GM21367 (cell line): ENCODE data around the gene TTC7B.

ENCODE experiments used
- ATAC-seq: cut with Tn5 transposase; IDR thresholded peaks from one replicate; pipeline ENCODE4 v1.9.1; 2021; ENCODE audit not compliant: unreplicated experiment

The TTC7B gene

GRCh38 chr14:90499908-90500664 lies 316.1 kb downstream of the TTC7B start:
- ATAC-seq: no peak

GRCh38 chr14:90499121-90499520 lies 317.1 kb downstream of the TTC7B start:
- ATAC-seq: no peak

GRCh38 chr14:90498198-90498597 lies 318.0 kb downstream of the TTC7B start:
- ATAC-seq: no peak

GRCh38 chr14:90496379-90496778 lies 319.9 kb downstream of the TTC7B start:
- no peak for ATAC-seq

GRCh38 chr14:90495357-90496276 lies 320.6 kb downstream of the TTC7B start:
- ATAC-seq: no peak

- no peak for ATAC-seq
Measured at GRCh38 chr14:90491911-90492531, 324.2 kb downstream of the TTC7B start.

GRCh38 chr14:90491221-90491885 lies 324.9 kb downstream of the TTC7B start:
- ATAC-seq: no peak

- ATAC-seq: no peak
Measured at GRCh38 chr14:90490720-90491050, 325.5 kb downstream of the TTC7B start.

GRCh38 chr14:90489916-90490719 lies 326.1 kb downstream of the TTC7B start:
- no peak for ATAC-seq

- no peak for ATAC-seq
Measured at GRCh38 chr14:90489306-90489705, 326.9 kb downstream of the TTC7B start.

- no peak for ATAC-seq
Measured at GRCh38 chr14:90488256-90488655, 328.0 kb downstream of the TTC7B start.

- no peak for ATAC-seq
Measured at GRCh38 chr14:90487462-90487861, 328.8 kb downstream of the TTC7B start.

- no peak for ATAC-seq
Measured at GRCh38 chr14:90487031-90487430, 329.2 kb downstream of the TTC7B start.

- no peak for ATAC-seq
Measured at GRCh38 chr14:90484291-90484690, 331.9 kb downstream of the TTC7B start.

- ATAC-seq: no peak
Measured at GRCh38 chr14:90483571-90483974, 332.7 kb downstream of the TTC7B start.

GRCh38 chr14:90483117-90483516 lies 333.1 kb downstream of the TTC7B start:
- ATAC-seq: no peak

GRCh38 chr14:90475298-90475697 lies 340.9 kb downstream of the TTC7B start:
- ATAC-seq: no peak
